Left forelimb (tissue), 1 donor: ENCODE results near the gene DUSP6.
A peak's percentile ranks its signal among the peaks of the same experiment; 100 is the strongest.
"Not testable (repeated sequence)": the region's sequence is repeated elsewhere in the genome, so short reads cannot be mapped to it uniquely, and the experiment has no call there.

ENCODE experiments used
- DNase-seq: peaks from one replicate; pipeline ENCODE4 v3.0.0-alpha.2; 2018; ENCODE audit warnings: low spot score

DUSP6 gene

DNA sequence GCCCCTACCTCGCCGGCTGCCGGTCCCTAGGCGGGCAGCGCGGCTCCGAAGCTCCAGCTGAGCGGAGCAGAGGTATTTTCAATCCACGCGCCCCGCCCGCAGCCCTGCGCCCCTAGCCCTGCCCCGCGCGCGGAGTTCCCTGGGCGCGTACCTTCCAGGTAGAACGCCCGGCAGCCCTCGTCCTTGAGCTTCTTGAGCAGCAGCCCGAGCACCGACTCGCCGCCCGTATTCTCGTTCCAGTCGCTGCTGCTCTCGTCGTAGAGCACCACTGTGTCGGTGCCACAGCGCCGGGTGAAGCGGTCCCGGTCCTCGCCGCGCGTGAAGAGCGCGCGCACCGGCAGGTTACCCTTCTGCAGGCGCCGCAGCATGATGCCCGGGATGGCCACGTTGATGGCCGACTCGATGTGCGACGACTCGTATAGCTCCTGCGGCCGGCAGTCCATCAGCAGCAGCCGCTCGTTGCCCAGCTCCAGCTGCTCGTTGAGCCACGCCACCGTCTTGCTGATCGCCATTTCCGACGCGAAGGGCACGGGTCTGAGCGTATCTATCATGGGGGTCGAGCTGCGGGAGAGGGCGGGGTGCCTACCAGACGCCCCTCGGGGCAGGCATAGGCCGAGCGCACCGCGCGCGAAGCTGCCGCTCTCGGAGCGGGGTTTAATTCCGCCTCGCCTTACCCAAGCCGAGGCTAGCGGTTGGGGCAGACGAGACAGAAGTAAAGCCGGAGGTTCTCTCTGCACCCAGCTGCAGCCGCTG lies 636 bp downstream of the DUSP6 start:
- peak; percentile 76 for DNase-seq

DNA sequence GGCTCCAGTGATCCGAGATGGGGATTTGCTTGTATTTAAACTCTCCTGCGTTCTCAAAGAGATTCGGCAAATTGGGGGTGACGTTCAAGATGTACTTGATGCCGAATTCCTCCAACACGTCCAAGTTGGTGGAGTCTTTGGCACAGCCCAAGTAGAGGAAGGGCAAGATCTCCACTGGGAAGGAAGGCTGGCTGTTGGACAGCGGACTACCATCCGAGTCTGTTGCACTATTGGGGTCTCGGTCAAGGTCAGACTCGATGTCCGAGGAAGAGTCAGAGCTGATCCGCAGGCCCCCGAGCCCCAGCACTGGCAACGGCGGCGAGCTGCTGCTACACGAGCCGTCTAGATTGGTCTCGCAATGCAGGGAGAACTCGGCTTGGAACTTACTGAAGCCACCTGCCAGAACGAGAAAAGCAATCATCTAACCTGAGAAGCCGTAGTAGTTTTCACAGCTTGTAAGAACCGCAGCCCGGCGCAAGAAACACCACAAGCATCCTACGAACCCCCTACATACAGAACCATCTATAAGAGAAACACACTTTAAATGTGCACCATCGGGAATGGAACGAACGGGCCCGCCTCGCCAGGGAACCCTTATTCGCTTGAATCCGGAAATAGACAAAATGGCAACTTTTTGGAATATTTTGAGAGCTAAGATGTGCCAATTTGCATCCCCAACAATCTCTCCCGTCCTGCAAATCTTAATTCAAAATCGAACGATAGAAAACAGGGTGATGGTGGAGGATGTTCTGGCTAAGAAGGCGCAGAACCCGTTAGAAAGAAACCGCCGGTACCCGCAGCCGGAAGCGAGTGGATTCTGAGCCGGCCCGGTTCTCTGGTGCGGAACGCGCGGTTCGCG lies 1.4 kb downstream of the DUSP6 start:
- DNase-seq, result no peak

DNA sequence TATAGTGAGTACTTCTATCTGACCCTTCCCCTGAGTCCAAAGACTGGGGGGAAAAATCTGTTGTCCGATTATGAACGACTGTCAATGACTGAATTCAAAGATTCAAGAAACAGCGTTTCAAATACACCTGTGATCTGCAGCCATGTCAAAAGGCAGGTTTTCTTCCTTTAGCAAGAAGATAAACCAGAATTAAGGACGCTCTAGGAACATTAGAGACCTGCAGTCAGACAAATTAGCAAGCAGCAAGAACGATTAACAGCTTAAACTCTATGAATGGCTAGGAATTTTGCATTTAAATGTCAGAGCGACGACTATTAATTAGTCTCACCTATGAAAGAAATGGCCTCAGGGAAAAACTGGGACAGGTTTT lies 2.1 kb downstream of the DUSP6 start:
- DNase-seq, result no peak

GRCh38 chr12:89349814-89350213 lies 2.5 kb downstream of the DUSP6 start:
- no peak for DNase-seq

DNA sequence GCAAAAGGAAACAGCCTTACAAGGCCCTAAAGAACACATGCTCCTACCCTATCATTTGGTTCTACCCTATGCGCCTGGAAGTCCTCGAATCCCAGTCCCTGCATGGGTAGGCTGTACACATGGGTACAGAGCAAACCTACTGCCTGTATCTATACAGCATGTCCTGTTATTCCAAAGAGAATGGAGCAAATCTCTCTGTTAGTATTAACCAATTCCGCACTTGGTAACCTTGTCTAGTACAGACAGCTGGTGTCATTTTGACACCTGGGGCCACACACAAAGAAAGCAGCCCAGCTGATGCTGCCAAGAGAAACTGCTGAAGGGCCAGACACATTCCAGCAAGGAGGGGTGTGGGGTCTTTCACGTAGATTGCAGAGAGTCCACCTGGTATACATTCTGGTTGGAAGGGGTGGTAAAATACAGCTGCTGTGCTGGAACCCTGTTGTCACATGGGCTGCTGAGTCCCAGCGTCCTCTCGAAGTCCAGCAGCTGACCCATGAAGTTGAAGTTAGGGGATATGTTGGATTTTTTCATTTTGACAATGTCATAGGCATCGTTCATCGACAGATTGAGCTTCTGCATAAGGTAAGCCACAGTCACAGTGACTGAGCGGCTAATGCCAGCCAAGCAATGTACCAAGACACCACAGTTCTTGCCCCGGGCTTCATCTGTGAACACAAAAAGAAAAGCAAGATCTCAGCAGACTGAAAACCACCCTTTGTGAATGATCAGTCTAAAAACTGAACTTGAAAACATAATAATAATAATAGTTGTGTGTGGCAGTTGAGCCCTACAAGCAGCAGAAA lies 3.2 kb downstream of the DUSP6 start:
- DNase-seq, result no peak

DNA sequence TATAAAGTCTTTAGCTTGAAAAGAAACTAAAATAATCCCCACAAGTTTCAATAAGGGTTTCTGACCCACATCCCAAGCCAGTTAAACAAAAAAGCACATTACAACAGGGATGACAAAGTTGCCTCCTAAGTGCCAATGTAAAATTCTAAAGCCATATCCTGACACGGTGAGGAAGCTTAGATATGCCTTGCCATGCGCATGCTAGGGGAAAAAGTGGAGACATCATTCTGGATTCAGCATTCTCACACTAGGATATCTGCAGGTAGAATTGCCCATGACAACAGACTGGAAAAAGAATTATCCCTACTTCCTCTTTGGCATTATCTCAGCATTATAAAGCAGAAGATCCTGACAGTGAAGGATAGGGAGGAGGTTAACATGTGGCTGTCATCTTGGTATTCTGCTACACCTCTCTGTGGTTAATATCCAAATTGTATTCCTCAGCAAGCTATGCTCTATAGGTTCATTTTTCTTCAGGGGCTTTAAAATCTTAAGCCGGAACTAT lies 4.9 kb downstream of the DUSP6 start:
- no peak for DNase-seq

DNA sequence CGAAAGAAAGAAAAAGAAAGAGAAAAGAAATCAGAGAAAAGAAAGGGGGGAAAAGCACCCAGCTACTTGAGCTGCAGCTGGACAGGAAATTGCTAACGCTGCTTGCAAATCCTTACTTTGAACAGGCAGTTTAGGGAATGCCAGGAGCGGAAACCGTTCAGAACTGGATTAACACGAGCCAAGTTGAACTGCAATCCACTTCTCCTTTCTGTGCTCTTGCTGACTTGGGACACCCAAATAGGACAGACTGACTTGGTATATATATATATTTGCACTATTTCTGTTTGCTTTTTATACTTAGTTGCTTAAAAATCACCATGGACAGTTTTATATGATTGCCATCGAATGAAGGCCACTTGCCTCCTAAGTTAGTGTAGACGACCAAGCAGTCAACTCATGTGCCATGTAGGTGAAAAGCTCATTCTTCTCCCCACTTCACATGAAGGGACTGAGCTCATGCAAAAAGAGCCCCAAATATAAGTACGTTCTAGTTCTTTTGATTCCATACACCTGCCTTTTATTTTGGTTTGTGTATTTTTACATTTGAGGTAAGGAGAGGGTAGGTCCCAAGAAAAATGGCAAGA lies 5.5 kb downstream of the DUSP6 start:
- no peak for DNase-seq

DNA sequence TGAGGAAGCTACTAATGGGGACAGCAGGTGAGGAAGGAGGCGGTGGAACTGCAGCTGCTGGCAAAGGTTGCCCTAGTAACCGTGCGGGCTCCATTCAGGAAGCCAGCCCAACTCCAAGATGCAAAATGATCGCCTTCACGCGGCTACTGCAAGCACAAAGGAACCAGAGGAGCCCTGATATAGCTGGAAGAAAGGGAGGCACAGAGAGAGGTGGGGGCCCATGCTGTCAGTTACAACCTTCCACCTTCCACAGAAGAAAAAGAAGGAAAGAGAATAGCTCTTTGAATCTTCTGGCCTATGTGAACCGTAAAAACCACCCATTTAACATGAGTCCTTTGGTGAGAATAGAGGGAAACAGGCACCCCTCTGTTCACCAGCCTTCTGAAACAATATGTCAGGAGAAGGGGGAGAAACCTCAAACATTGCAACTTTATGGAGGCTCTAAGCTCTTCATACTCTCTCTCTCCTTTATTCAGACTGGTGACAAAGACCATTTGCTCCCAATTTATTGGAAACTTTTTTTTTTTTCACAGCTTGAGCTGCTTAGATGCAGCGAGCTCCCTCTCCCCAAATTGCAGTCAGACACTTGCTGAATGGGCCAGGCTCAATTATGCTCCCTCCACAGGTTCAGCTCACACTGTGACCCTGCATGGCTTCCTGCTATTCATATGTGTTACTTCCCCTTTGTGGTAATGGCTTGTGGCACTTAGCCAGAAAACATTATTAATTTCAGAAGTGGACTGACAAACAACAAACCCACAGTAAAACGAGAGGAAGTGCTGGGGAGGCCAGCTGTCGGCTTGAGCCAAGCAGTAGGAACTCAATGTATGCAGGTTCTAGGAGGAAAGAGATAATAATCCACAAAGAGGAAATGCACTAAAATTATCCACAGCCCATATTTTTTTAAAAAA lies 6.2 kb downstream of the DUSP6 start:
- no peak for DNase-seq

- no peak for DNase-seq
These were observed 6.9 kb downstream of the DUSP6 start for GRCh38 chr12:89345376-89345775.

DNA sequence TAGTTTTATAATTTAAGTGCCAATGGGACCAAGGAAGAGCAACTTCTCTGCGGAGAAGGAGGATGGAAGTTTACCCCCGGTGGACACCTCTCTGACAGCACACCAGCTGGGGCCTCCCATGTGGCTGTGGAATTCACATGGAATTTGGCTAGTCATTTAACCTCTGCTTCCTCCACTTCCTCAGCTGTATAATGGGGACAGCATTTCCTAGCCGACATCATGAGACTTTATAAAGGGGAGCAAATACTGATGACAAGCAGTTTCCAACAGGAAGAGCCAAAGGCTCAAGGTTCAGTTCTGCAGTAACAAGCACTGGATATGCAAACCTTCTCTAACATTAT lies 7.5 kb downstream of the DUSP6 start:
- no peak for DNase-seq

GRCh38 chr12:89344043-89344861 lies 8.0 kb downstream of the DUSP6 start:
- no peak for DNase-seq

- DNase-seq, result no peak
These were observed 9.2 kb downstream of the DUSP6 start for GRCh38 chr12:89343127-89343526.

GRCh38 chr12:89340861-89341260 lies 11.4 kb downstream of the DUSP6 start:
- no peak for DNase-seq

DNA sequence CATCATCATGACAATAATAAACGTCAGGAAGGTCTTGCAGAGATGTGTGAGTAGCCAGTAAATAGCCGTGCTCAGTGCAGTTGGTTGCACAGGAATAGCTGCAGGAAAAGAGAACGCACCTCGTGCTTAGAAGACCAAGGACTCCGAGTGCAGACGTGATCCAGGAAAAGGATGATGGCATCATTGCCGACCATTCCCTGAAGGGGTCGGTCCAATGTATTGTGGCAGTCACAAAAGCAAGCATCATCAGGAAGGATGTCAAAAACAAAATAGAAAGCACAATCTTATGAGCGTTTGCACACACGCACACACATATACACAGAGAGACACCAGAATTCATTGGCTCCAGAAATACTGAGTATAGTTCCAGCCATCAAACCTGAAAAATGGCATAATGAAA lies 12.8 kb downstream of the DUSP6 start:
- DNase-seq, result no peak

DNA sequence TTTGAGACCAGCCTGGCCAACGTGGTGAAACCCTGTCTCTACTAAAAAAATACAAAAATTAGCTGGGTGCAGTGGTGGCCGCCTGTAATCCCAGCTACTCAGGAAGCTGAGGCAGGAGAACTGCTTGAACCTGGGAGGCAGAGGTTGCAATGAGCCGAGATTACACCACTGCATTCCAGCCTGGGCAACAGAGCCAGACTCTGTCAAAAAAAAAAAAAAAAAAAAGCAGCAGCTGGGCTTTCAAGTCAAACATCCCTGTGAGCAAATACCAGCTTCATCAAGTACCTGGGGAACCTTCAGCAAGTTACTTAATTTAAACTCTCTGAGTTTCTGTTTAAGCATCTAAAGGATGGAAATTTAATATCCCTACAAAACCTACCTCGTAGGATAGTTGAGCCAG lies 15.2 kb downstream of the DUSP6 start:
- not testable (repeated sequence) for DNase-seq

- no peak for DNase-seq
These were observed 16.7 kb downstream of the DUSP6 start for GRCh38 chr12:89335452-89336244.

GRCh38 chr12:89334548-89335169 lies 17.6 kb downstream of the DUSP6 start:
- DNase-seq, result no peak

DNA sequence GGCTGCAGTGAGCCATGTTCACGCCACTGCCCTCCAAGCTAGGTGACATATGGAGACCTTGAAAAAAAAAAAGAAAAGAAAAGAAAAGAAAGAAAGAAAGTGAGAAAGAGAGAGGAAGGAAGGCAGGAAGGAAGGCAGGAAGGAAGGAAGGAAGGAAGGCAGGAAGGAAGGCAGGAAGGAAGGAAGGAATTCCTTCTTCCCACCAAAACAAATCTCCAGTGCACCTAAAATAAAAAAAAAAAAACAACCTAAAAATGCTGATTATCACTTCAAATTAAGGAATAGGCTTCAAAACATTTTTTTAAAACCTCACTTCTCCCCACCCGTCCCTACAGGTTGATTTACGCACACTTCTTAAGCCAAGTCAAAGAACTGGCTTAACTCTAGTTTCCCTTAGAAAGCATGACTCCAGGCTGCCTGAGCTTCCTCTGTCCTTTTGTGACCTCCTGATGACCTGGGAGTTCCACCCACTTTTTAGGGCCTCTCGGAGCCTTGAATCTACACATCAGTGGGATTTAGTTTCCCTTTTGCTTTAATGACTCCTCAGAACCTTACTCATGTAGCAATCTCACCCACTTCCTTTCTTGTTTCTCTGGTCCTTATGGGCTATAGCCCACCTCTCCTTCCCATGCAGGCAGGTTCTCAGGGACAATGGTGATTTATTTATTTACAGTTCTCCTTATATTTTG lies 18.6 kb downstream of the DUSP6 start:
- no peak for DNase-seq
